Fibroblast of lung (primary cell): ENCODE results near the gene NLGN2. TPM values are rescaled to one million over a fixed set of nuclear protein-coding genes. Genes with fewer than 3 reads are reported as not detected.

Experiments used
- DNase-seq, 2 donors: peaks; one replicate each; pipeline versions ENCODE4 v3.0.0 to v3.0.0-alpha.2; 2010; ENCODE audit warnings: low read depth in 2 of 2
- H2AFZ ChIP-seq: 2 replicates; pipeline ENCODE4 v1.5.1; 2012; ENCODE audit warnings: low read length, control low read depth, inconsistent platforms
- H3K27ac ChIP-seq: 2 replicates; pipeline ENCODE4 v1.5.1; 2011; ENCODE audit warnings: low read length, control low read depth; ENCODE audit not compliant: insufficient read depth
- H3K27me3 ChIP-seq: 2 replicates; pipeline ENCODE4 v1.5.1; 2011; ENCODE audit warnings: mild to moderate bottlenecking, low read length; ENCODE audit not compliant: control insufficient read depth, insufficient read depth
- H3K36me3 ChIP-seq: 2 replicates; pipeline ENCODE4 v1.5.1; 2011; ENCODE audit warnings: low read length; ENCODE audit not compliant: control insufficient read depth, insufficient read depth
- H3K4me1 ChIP-seq: 2 replicates; pipeline ENCODE4 v1.5.1; 2011; ENCODE audit warnings: low read length; ENCODE audit not compliant: control insufficient read depth, insufficient read depth; ENCODE audit errors: extremely low read depth
- H3K4me2 ChIP-seq: 2 replicates; pipeline ENCODE4 v1.5.1; 2011; ENCODE audit warnings: low read length, control low read depth; ENCODE audit not compliant: insufficient read depth; ENCODE audit errors: extremely low read depth
- H3K4me3 ChIP-seq, 4 experiments: fragments of 200-600 bp in 1 of 4; sonication (generic) in 1 of 4; replicated peaks in 1 of 4; 2 replicates each; pipeline ENCODE4 v1.5.1; 2011 to 2016; ENCODE audit warnings: low read length in 4 of 4, low read depth in 3 of 4, mild to moderate bottlenecking in 3 of 4, control low read depth in 2 of 4, inconsistent platforms in 1 of 4, mixed read lengths in 1 of 4; ENCODE audit not compliant: insufficient read depth in 1 of 4; ENCODE audit errors: control extremely low read depth in 1 of 4
- H3K79me2 ChIP-seq: 2 replicates; pipeline ENCODE4 v1.5.1; 2012; ENCODE audit warnings: mild to moderate bottlenecking, low read length, inconsistent platforms; ENCODE audit not compliant: control insufficient read depth, insufficient read depth
- H3K9ac ChIP-seq: 2 replicates; pipeline ENCODE4 v1.5.1; 2011; ENCODE audit warnings: mild to moderate bottlenecking, low read length, control low read depth; ENCODE audit not compliant: insufficient read depth
- H3K9me3 ChIP-seq: 2 replicates; pipeline ENCODE4 v1.5.1; 2012; ENCODE audit warnings: low read depth, low read length; ENCODE audit not compliant: control insufficient read depth, insufficient read depth
- H4K20me1 ChIP-seq: 2 replicates; pipeline ENCODE4 v1.5.1; 2011; ENCODE audit warnings: low read length; ENCODE audit not compliant: control insufficient read depth, insufficient read depth; ENCODE audit errors: extremely low read depth
- CTCF ChIP-seq, 2 donors: IDR thresholded peaks in 1 of 2; conservative IDR thresholded peaks in 1 of 2; 1 replicate in 1 of 2; 2 replicates in 1 of 2; pipeline ENCODE4 v1.5.1; 2011 to 2012; ENCODE audit warnings: low read length in 2 of 2, control low read depth in 1 of 2, inconsistent platforms in 1 of 2, low read depth in 1 of 2, mild to moderate bottlenecking in 1 of 2
- EZH2 ChIP-seq: IDR thresholded peaks from 2 replicates; pipeline ENCODE4 v1.5.1; 2012; ENCODE audit warnings: low read length, control low read depth, mild to moderate bottlenecking; ENCODE audit errors: missing control alignments
- polyA plus RNA-seq, 2 donors: library from polyadenylated mRNA; depleted of rRNA in 1 of 2; stranded (reverse) in 1 of 2; unstranded in 1 of 2; fragments of >200 nt; gene quantifications; 2 replicates each; pipeline ENCODE4 v1.2.1, GENCODE V29; 2011 to 2012; ENCODE audit warnings: missing spikeins in 1 of 2
- total RNA-seq: library from RNA; depleted of rRNA; stranded (reverse); fragments of >200 nt; gene quantifications from 2 replicates; pipeline ENCODE4 v1.2.1, GENCODE V29; 2014

The NLGN2 gene
- total and polyA plus RNA-seq, 2 donors (not counting 1 experiment from before 2014, with no cell fraction given): 7.3 to 12.1 TPM

GRCh38 chr17:7405350-7406234, 2.1 kb upstream of the NLGN2 start:
- peak overlapping the region; percentile 45 for H2AFZ ChIP-seq
- TF ChIP-seq CTCF (conservative IDR thresholded peaks at IDR 0.05 in 1 of 2, IDR thresholded peaks at IDR 0.05 in 1 of 2; ENCODE audit: low read depth in 1 of 2, low read length in 2 of 2) (no peak), EZH2 (no peak)
- peak overlapping the region; percentile 77 for H3K4me2 ChIP-seq
- DNase-seq: no peak
- H4K20me1 ChIP-seq: no peaks in the 10 kb centered on the region
- H3K27me3 ChIP-seq: no peaks in the 10 kb centered on the region
- H3K9ac ChIP-seq: peak overlapping the region; percentile 73
- H3K9me3 ChIP-seq: no peaks in the 10 kb centered on the region
- H3K27ac ChIP-seq: peak overlapping the region; percentile 54
- peaks cover 7% of the 10 kb centered on the region for H3K4me1 ChIP-seq
- H3K79me2 ChIP-seq: no peaks in the 10 kb centered on the region
- peaks cover 10% of the 10 kb centered on the region for H3K36me3 ChIP-seq
- H3K4me3 ChIP-seq: peak overlapping the region; percentile 66 to 81 (median 74)

GRCh38 chr17:7406235-7406825, 1.3 kb upstream of the NLGN2 start:
- TF ChIP-seq EZH2: no peak
- no peak for TF ChIP-seq CTCF (conservative IDR thresholded peaks at IDR 0.05 in 1 of 2, IDR thresholded peaks at IDR 0.05 in 1 of 2; ENCODE audit: low read depth in 1 of 2, low read length in 2 of 2)
- no peak overlapping the region for H3K9ac ChIP-seq
- no peak overlapping the region for H3K27ac ChIP-seq
- peaks cover 10% of the 10 kb centered on the region for H3K36me3 ChIP-seq
- H3K4me3 ChIP-seq: peak overlapping the region; percentile 60 to 81 (median 72)
- H4K20me1 ChIP-seq: no peaks in the 10 kb centered on the region
- DNase-seq: no peak
- H3K4me2 ChIP-seq: peak overlapping the region; percentile 55
- H2AFZ ChIP-seq: no peak overlapping the region
- H3K79me2 ChIP-seq: no peaks in the 10 kb centered on the region
- H3K9me3 ChIP-seq: no peaks in the 10 kb centered on the region
- H3K4me1 ChIP-seq: peaks cover 7% of the 10 kb centered on the region
- no peaks in the 10 kb centered on the region for H3K27me3 ChIP-seq

- no peaks in the 10 kb centered on the region for H3K79me2 ChIP-seq
- no peak for DNase-seq
- no peak overlapping the region for H3K27ac ChIP-seq
- H3K27me3 ChIP-seq: no peaks in the 10 kb centered on the region
- no peak overlapping the region for H2AFZ ChIP-seq
- H3K4me2 ChIP-seq: no peak overlapping the region
- no peak for TF ChIP-seq EZH2
- H3K9me3 ChIP-seq: no peaks in the 10 kb centered on the region
- H3K9ac ChIP-seq: no peak overlapping the region
- H3K4me1 ChIP-seq: peaks cover 7% of the 10 kb centered on the region
- no peak overlapping the region for H3K4me3 ChIP-seq
- peaks cover 10% of the 10 kb centered on the region for H3K36me3 ChIP-seq
- H4K20me1 ChIP-seq: no peaks in the 10 kb centered on the region
These were observed 563 bp upstream of the NLGN2 start for GRCh38 chr17:7407082-7407481.
